Measurements from ENCODE around the gene HPSE. TPM values are rescaled to one million over a fixed set of nuclear protein-coding genes. Genes with fewer than 3 reads are reported as not detected.

The HPSE gene
- total and polyA plus RNA-seq, 2 of the 13 experiments (the other 11 are each of a cell fraction or from before 2014, with no cell fraction given): not detected

GRCh38 chr4:83272900-83273299 is 61.7 kb downstream of the HPSE start:
- Histone ChIP-seq H3K9me3 (ENCODE audit: low read length) (no peaks in the 10 kb centered on the region), H3K79me2 (ENCODE audit: insufficient read depth, low read length) (no peaks in the 10 kb centered on the region), H3K27me3 (ENCODE audit: control insufficient read depth in 1 of 2, insufficient read depth in 2 of 2, low read length in 2 of 2) (no peaks in the 10 kb centered on the region), H3K4me3 (replicated peaks in 1 of 3; ENCODE audit: insufficient read depth in 1 of 3, low read depth in 2 of 3, low read length in 3 of 3) (no peak overlapping the region), H2AFZ (ENCODE audit: low read length) (no peak overlapping the region), H3K36me3 (replicated peaks in 1 of 2; ENCODE audit: control insufficient read depth in 1 of 2, insufficient read depth in 2 of 2, low read length in 2 of 2) (peaks cover 3 to 44% of the 10 kb centered on the region in 2 experiments; a peak in 3 of 5 replicates), H4K20me1 (ENCODE audit: insufficient read depth, low read length) (no peaks in the 10 kb centered on the region), H3K9ac (ENCODE audit: insufficient read depth, low read depth, low read length) (no peak overlapping the region), H3K27ac (ENCODE audit: extremely low read length, insufficient read depth, low read length) (no peak overlapping the region), H3K4me2 (ENCODE audit: low read depth, low read length) (no peak overlapping the region), H3K4me1 (ENCODE audit: insufficient read depth, low read length) (no peaks in the 10 kb centered on the region)
- DNase-seq (ENCODE audit: low spot score) (no peak), ATAC-seq (no peak), FAIRE-seq (no peak)
- CTCF ChIA-PET (ENCODE audit: low intra/inter-chr PET ratio, low total read pairs): no interaction called here
- in situ Hi-C loops (cut with HindIII; ENCODE audit: extremely low pct_ligation_motif_present, low pct_unique_long_range_greater_than_20kb): no loop called here
- WGBS (ENCODE audit: low lambda C conversion rate): over 99% methylated on average over 5 of the region's 5 CpGs
- BruUV-seq (replicated peaks): no TSS peak
- POLR2A ChIA-PET: interaction anchor here (1.3 kb wide), 1 partner anchor 12 kb away, joined by 4 read pairs; the partner anchor contains the start of gene COQ2
- TF ChIP-seq THAP9 (CRISPR knock-in tag; IDR thresholded peaks at IDR 0.05; ENCODE audit: borderline replicate concordance) (no peak), KMT2A (CRISPR knock-in tag; IDR thresholded peaks at IDR 0.05) (no peak), ZNF263 (CRISPR knock-in tag; IDR thresholded peaks at IDR 0.05) (no peak), ZC3H13 (CRISPR knock-in tag; IDR thresholded peaks at IDR 0.05) (no peak), SMAD1 (CRISPR knock-in tag; IDR thresholded peaks at IDR 0.05; ENCODE audit: borderline replicate concordance, low read depth) (no peak), HMG20B (CRISPR knock-in tag; conservative IDR thresholded peaks at IDR 0.05) (no peak), ZNF577 (CRISPR knock-in tag; IDR thresholded peaks at IDR 0.05; ENCODE audit: borderline replicate concordance, low read depth) (no peak), REPIN1 (CRISPR knock-in tag; IDR thresholded peaks at IDR 0.05; ENCODE audit: borderline replicate concordance, low read depth) (no peak)
- TF ChIP-seq, protein P1, sequence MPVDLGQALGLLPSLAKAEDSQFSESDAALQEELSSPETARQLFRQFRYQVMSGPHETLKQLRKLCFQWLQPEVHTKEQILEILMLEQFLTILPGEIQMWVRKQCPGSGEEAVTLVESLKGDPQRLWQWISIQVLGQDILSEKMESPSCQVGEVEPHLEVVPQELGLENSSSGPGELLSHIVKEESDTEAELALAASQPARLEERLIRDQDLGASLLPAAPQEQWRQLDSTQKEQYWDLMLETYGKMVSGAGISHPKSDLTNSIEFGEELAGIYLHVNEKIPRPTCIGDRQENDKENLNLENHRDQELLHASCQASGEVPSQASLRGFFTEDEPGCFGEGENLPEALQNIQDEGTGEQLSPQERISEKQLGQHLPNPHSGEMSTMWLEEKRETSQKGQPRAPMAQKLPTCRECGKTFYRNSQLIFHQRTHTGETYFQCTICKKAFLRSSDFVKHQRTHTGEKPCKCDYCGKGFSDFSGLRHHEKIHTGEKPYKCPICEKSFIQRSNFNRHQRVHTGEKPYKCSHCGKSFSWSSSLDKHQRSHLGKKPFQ (CRISPR knock-in tag; IDR thresholded peaks at IDR 0.05; ENCODE audit: insufficient replicate concordance): no peak
- intact Hi-C loops (cut with micrococcal nuclease; ENCODE audit: unreplicated experiment): no loop called here

All from HepG2 (cell line).